Astrocyte of the spinal cord (primary cell): ENCODE data around the gene KIF26B.

Experiments
- DNase-seq: peaks from one replicate; pipeline ENCODE4 v3.0.0; 2011; ENCODE audit warnings: low read depth, low spot score
- H3K4me3 ChIP-seq: 2 replicates; pipeline ENCODE4 v1.5.1; 2011; ENCODE audit warnings: low read depth, mild to moderate bottlenecking, low read length, moderate library complexity
- in situ Hi-C: cut with HindIII; loops from 2 replicates; pipeline ENCODE4 v1.10.0; 2017; ENCODE audit warnings: low sequenced_read_pairs
- TF ChIP-seq, protein P1 (sequence below): IDR thresholded peaks from 2 replicates; pipeline ENCODE4 v1.5.1; 2012; ENCODE audit warnings: low read depth, mild to moderate bottlenecking, low read length, inconsistent platforms

KIF26B gene

DNA sequence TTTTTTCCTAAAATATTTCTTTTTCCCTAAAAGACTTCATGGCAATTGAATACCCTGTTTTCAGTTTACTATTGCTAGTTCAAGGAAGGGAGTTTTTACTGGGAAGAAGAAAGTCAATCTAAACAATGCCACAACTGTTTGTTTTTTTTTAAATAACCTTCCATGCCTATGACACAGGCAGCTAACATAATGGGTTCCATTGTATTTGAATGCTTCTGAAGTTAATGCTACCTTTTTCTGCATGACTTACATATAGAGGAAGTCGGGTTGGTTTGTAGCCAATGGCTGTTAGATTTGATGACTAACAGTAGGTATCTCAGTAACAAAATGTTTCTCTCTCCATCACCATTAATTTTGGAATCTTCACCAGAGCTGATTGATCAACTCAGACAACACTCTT is 134.0 kb downstream of the KIF26B start:
- H3K4me3 ChIP-seq = no peak overlapping the region
- TF ChIP-seq, protein P1, sequence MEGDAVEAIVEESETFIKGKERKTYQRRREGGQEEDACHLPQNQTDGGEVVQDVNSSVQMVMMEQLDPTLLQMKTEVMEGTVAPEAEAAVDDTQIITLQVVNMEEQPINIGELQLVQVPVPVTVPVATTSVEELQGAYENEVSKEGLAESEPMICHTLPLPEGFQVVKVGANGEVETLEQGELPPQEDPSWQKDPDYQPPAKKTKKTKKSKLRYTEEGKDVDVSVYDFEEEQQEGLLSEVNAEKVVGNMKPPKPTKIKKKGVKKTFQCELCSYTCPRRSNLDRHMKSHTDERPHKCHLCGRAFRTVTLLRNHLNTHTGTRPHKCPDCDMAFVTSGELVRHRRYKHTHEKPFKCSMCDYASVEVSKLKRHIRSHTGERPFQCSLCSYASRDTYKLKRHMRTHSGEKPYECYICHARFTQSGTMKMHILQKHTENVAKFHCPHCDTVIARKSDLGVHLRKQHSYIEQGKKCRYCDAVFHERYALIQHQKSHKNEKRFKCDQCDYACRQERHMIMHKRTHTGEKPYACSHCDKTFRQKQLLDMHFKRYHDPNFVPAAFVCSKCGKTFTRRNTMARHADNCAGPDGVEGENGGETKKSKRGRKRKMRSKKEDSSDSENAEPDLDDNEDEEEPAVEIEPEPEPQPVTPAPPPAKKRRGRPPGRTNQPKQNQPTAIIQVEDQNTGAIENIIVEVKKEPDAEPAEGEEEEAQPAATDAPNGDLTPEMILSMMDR = no peak
- DNase-seq = no peak
- in situ Hi-C loops = no loop called here

DNA sequence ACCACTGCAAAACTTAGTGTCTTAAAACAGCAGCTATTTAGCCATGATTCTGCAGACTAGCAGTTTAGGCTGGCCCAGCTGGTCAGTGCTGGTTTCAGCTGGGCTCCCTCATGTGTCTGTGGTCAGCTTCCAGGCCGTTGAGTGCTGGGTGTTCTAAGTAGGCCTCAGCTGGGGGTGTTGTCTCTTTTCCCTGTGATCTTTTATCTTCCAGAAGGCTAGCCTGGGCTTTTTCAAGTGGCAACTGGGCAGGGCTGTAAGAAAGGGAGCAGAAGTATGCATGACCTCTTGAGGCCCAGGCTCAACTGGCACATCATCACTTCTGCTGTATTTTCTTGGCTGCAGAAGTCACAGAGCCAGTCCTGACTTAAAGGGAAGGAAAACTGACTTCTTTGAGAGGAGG is 136.1 kb downstream of the KIF26B start:
- DNase-seq = peak; percentile 16
- in situ Hi-C loops = no loop called here
- TF ChIP-seq, protein P1 = no peak
- no peak overlapping the region for H3K4me3 ChIP-seq

DNA sequence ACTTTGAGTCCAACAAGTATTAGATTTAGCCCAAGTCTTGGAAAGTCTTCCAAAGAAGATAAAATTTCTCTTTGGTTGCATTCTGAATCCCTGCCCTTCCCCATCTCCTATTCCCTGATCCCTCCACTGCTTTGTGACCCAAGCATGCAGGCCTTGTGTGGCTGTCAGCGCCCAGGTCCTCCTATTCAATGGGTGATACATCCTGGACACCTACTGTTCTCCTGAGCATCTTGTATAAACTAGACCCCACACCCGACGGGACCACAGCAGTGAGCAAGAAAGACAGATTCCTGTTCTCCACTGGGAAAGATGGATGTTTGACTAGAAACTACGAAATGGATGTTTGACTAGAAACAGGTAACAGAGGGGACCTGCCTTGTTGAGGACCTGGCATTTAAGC is 136.6 kb downstream of the KIF26B start:
- DNase-seq = no peak
- no peak overlapping the region for H3K4me3 ChIP-seq
- TF ChIP-seq, protein P1 = no peak
- in situ Hi-C loops = no loop called here

DNA sequence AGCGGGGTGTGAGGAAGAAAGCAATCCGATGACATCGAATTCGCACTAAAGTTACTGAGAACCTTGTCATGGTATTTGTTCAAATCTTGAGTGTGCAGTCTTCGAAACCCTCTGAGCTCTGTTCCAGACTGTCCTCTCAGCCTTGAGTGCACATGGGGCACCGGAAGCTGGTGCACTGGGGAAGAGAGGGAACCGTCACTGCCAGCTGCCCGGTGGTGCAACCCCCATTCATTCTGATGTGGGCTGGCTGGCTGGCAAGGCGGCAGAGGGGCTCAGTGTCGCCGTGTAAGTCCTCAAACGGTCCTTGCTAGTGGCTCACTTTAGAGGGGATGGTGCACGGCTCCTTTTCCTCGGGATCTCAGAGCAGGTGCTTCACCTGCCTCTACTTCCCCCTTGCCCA is 137.4 kb downstream of the KIF26B start:
- no peak overlapping the region for H3K4me3 ChIP-seq
- in situ Hi-C loops = no loop called here
- DNase-seq = no peak
- TF ChIP-seq, protein P1 = no peak

DNA sequence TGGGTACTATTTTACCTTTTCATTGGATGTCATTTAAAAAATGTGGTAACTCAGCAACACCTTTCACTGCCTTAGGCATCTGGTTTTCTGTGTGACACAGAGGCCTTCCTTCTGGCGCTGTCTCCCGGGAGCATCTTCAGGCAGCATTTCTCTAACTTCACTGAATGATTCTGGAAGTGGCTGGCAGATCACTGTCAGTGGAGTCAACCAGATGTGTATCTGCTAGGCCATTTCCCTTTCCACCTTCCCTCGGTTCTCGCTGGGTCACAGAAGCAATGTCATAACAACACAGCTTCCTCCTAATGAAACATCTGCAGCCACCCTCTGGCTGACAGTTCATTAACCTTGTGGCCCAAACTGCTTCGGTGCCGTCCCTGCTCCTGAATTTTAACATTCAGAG is 137.8 kb downstream of the KIF26B start:
- H3K4me3 ChIP-seq = no peak overlapping the region
- DNase-seq = no peak
- TF ChIP-seq, protein P1 = no peak
- in situ Hi-C loops = no loop called here

DNA sequence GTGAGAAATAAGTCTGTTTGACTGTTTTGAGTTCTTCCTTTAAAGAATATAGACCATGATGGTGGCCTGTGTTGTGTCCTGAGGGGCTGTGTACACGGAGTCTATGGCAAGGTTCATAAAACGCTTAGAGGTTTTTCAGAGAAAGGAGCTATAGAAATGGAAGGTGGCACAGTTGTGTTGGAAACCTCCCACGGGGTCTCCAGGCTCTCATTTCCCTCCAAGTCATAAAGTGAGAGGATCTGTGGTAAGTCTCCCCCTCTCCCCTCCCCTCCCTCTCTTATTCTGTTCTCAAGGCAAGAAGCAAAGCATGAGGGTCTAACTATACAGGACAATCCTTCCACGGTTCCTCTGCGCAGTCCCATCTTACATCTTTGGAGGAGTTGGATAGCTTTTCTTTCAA is 139.2 kb downstream of the KIF26B start:
- DNase-seq = no peak
- TF ChIP-seq, protein P1 = no peak
- H3K4me3 ChIP-seq = no peak overlapping the region
- in situ Hi-C loops = no loop called here

DNA sequence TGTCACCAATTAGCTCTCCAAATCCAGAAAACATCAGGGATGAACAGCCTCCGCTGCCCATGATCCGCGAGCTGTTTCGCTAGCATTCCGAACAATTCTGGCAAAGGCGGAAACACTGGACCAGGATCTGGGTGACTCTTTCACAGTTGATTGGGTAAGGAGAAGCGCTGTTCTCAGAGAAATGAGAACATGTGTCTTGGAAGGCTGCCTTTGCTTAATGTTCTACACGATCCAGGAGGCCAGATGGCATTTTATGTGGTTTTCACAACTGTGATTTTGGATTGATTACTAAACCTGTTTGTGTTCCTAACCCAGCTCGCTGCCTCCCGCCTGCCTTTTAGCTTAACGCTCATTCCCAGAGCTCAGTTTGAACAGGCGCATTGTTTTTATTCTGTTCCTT is 144.0 kb downstream of the KIF26B start:
- DNase-seq = peak; percentile 66
- TF ChIP-seq, protein P1 = no peak
- H3K4me3 ChIP-seq = no peak overlapping the region
- in situ Hi-C loops = no loop called here
